Breast epithelium (tissue), 3 donors: ENCODE data around the gene TMEM50B.

ENCODE experiments used
- POLR2A ChIP-seq: fragments of 450-650 bp; IDR thresholded peaks from one replicate; pipeline ENCODE4 v1.6.1; 2016; ENCODE audit warnings: antibody characterized with exemption, mild to moderate bottlenecking, moderate library complexity
- POLR2AphosphoS5 ChIP-seq, 3 donors: sonication (generic); formaldehyde crosslinking; IDR thresholded peaks; one replicate each; pipeline ENCODE4 v1.6.1; 2017; ENCODE audit warnings: antibody characterized with exemption in 3 of 3
- TF ChIP-seq, protein P1 (sequence below), 3 donors: fragments of 450-650 bp; IDR thresholded peaks; one replicate each; pipeline ENCODE4 v1.5.1; 2016 to 2017; ENCODE audit warnings: antibody characterized with exemption in 3 of 3, mild to moderate bottlenecking in 3 of 3, moderate library complexity in 3 of 3

DNA sequence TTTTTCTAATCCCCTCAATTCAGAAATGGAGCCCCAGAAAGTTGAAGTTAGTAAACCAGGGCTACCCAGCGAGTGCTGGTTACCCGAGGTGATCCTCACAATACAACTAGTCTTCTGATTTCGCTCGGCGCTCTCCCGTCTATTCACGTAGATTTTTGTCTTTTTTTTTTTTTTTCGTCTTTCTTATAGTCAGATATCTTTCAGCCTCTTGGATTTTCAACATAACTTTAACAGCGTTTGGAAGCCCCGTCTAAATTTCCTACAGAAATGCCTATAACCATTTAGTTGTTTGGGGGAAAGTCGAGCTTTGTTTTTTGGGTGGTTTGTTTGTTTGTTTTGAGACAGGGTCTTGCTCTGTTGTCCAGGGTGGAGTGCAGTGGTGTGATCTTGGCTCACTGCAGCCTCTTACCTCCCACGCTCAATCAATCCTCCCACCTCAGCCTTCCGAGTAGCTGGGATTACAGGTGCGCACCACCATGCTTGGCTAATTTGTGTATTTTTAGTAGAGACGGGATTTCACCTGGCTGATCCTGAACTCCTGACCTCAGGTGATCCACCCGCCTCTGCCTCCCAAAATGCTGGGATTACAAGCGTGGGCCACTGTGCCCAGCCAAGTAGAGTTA lies 818 bp upstream of the TMEM50B start:
- TF ChIP-seq, protein P1, sequence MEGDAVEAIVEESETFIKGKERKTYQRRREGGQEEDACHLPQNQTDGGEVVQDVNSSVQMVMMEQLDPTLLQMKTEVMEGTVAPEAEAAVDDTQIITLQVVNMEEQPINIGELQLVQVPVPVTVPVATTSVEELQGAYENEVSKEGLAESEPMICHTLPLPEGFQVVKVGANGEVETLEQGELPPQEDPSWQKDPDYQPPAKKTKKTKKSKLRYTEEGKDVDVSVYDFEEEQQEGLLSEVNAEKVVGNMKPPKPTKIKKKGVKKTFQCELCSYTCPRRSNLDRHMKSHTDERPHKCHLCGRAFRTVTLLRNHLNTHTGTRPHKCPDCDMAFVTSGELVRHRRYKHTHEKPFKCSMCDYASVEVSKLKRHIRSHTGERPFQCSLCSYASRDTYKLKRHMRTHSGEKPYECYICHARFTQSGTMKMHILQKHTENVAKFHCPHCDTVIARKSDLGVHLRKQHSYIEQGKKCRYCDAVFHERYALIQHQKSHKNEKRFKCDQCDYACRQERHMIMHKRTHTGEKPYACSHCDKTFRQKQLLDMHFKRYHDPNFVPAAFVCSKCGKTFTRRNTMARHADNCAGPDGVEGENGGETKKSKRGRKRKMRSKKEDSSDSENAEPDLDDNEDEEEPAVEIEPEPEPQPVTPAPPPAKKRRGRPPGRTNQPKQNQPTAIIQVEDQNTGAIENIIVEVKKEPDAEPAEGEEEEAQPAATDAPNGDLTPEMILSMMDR (IDR thresholded peaks at IDR 0.05), result no peak
- no peak for TF ChIP-seq POLR2AphosphoS5 (IDR thresholded peaks at IDR 0.05)
- no peak for TF ChIP-seq POLR2A
